ENCODE results near the gene DCDC2. TPM values are rescaled to one million over a fixed set of nuclear protein-coding genes. Genes with fewer than 3 reads are reported as not detected.

Gene DCDC2
- total RNA-seq, 1 donor from 2014 or later = 142 TPM

DNA sequence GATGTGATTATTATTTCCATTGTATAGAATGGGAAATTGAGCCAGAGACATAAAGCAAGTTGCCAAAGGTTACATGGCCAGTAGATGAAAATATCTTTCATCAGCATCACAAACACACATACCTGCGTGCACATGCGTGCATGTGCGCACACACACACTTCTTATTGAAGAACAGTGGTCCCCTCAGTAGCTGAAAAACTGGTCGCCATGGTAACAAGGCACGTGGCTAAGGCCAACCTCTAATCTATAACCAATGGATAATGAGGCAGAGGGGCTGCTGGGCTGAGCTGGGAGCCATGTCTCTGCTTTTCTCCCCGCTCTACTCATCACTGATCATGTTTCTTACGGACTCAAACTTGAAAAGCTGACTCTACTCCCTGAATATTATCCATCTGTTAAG is 171.5 kb downstream of the DCDC2 start:
- no peak for DNase-seq (ENCODE audit: low read depth)
- no peak overlapping the region for H3K4me3 ChIP-seq (ENCODE audit: low read depth, low read length)
- TF ChIP-seq, protein P1, sequence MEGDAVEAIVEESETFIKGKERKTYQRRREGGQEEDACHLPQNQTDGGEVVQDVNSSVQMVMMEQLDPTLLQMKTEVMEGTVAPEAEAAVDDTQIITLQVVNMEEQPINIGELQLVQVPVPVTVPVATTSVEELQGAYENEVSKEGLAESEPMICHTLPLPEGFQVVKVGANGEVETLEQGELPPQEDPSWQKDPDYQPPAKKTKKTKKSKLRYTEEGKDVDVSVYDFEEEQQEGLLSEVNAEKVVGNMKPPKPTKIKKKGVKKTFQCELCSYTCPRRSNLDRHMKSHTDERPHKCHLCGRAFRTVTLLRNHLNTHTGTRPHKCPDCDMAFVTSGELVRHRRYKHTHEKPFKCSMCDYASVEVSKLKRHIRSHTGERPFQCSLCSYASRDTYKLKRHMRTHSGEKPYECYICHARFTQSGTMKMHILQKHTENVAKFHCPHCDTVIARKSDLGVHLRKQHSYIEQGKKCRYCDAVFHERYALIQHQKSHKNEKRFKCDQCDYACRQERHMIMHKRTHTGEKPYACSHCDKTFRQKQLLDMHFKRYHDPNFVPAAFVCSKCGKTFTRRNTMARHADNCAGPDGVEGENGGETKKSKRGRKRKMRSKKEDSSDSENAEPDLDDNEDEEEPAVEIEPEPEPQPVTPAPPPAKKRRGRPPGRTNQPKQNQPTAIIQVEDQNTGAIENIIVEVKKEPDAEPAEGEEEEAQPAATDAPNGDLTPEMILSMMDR (conservative IDR thresholded peaks at IDR 0.05; ENCODE audit: low read depth, low read length) = no peak

DNA sequence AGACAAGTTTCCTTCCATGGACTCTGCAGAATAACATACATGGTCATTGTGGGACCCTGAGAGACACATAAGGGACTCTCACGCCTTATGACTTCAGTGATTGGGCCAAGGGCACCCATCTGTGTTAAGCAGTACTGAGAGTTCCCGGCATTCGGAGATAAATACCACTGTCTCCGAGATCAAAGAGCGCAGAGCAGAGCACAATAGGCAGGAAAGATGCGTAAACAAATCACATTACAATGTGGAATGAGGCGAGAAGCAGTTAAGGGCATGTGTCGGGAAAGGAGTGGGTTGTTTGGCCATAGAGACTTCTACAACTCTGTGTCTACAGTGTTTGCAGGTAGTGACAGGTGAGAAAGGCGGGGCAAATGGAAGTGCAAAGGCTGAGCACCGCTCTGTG is 174.3 kb downstream of the DCDC2 start:
- no peak for DNase-seq (ENCODE audit: low read depth)
- H3K4me3 ChIP-seq (ENCODE audit: low read depth, low read length) = no peak overlapping the region

DNA sequence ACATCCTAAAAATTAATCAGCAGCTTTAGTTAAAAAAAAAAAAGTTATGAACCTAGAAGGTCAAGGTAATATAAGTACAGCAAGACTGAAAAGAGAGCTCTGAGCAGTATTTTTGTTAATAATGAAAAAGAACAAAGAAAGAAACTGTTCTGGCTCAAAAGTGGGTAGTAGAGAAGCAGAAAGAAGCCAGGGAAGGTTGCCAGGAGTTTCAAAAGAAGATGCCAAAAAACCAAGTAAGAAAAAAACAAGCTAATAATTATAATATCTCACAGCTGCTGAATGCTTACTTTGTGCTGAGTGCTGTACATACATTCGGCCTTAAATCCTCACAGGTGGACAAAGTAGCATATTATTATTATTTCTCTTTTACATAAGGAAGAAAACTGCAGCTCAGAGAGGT is 200.0 kb downstream of the DCDC2 start:
- H3K4me3 ChIP-seq (ENCODE audit: low read depth, low read length) = no peak overlapping the region
- no peak for DNase-seq (ENCODE audit: low read depth)
- TF ChIP-seq, protein P1 (conservative IDR thresholded peaks at IDR 0.05; ENCODE audit: low read depth, low read length) = no peak

More for the DNA sequence above, 174.3 kb downstream of the DCDC2 start:
- TF ChIP-seq, protein P1 (conservative IDR thresholded peaks at IDR 0.05; ENCODE audit: low read depth, low read length) = no peak

DNA sequence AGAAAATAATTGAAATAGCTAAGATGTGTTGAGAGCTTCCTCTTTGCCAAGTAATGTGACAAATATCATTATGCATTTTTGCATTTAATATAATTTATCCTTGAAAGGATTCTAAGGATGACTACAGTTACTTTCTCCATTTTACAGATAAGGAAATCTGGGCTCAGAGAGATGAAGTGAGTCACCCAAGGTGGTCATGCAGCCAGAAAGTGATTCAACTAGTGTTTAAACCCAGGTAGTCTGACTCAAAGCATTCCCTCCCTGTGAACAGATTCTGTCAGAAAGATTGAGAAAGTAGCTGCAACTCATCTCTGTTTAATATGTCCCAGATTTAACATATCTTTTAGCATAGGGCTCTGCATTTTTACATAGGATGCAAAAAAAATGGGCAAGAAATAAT is 203.7 kb downstream of the DCDC2 start:
- TF ChIP-seq, protein P1 (conservative IDR thresholded peaks at IDR 0.05; ENCODE audit: low read depth, low read length) = no peak
- H3K4me3 ChIP-seq (ENCODE audit: low read depth, low read length) = no peak overlapping the region
- peak; percentile 25 for DNase-seq (ENCODE audit: low read depth)

DNA sequence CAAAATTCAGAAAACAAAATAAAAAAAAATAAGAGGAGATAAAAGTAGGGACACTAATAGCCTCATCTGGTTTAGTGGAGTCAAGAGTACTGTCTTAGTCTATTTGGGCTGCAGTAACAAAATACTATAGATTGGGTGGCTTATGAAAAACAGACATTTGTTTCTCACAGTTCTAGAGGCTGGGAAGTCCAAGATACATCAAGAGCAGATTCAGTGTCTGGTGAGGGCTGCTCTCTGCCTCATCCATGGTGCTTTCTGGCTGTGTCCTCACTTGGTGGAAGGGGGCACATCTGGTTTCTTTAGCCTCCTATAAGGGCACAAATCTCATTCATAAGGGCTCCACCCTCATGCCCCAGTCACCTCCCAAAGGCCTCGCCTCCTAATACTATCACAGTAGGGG is 205.8 kb downstream of the DCDC2 start:
- no peak for DNase-seq (ENCODE audit: low read depth)
- TF ChIP-seq, protein P1 (conservative IDR thresholded peaks at IDR 0.05; ENCODE audit: low read depth, low read length) = no peak
- no peak overlapping the region for H3K4me3 ChIP-seq (ENCODE audit: low read depth, low read length)

DNA sequence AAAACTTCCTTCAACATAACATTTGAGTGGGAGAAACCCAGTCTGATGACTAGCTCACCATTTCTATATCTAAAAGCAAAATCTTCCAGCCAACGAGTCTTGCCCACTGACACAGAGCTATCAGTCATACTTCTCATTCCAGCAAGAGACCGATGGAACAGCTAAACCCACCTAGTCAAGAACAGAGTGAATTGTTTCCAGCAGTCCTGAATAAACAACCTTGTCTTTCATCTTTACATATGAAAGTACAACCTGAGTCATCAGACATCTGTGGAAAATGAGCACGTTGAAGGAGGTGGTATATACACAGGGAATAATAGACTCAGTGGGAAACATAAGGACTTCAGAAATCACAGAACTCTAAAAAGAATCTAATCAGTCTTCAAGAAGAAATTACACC is 208.0 kb downstream of the DCDC2 start:
- TF ChIP-seq, protein P1 (conservative IDR thresholded peaks at IDR 0.05; ENCODE audit: low read depth, low read length) = no peak
- no peak for DNase-seq (ENCODE audit: low read depth)
- H3K4me3 ChIP-seq (ENCODE audit: low read depth, low read length) = no peak overlapping the region

DNA sequence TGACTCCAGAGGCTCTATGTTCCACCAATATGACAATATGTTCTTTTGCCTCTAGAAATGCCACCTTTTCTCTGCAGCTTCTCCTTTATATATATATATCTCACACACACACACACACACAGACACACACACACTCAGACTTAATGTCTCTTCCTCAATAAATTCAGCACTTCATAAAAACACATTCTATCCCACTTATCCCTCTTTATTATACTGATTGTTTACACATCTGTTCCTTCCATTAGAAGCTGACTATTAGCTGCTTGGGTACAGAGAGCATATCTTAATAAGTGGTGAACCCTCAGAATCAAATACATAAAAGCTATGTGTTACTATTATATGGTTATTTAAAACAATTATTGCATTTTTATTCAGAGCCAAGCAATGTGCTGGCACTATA is 208.6 kb downstream of the DCDC2 start:
- no peak for DNase-seq (ENCODE audit: low read depth)
- TF ChIP-seq, protein P1 (conservative IDR thresholded peaks at IDR 0.05; ENCODE audit: low read depth, low read length) = no peak
- no peak overlapping the region for H3K4me3 ChIP-seq (ENCODE audit: low read depth, low read length)

Measured in epithelial cell of proximal tubule (primary cell).